ENCODE results near the gene SIRPB2.

The SIRPB2 gene

GRCh38 chr20:1443085-1443484, 48.1 kb downstream of the SIRPB2 start:
- in situ Hi-C loops (cut with HindIII; ENCODE audit: low sequenced_read_pairs), result no loop called here

DNA sequence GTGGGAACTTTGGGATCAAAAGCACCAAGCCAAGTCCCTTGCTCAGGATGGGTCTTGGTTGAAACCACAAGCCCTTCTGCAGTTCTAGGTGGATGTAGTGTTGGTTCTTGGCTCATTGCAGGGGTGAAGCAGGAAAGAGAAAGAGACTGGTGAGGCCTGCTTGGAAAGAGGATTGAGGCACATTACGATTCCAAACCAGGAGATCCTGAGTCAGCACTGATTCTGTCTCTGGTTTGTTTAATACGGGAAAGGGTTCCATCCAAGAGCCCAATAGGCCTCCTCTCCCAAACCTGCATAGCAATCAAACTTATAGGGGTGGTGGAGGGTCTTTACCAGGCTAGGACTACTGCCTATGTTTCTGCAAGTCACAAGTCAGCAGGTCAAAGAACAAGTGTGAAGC, 48.9 kb downstream of the SIRPB2 start:
- in situ Hi-C loops (cut with HindIII; ENCODE audit: low sequenced_read_pairs), result no loop called here

DNA sequence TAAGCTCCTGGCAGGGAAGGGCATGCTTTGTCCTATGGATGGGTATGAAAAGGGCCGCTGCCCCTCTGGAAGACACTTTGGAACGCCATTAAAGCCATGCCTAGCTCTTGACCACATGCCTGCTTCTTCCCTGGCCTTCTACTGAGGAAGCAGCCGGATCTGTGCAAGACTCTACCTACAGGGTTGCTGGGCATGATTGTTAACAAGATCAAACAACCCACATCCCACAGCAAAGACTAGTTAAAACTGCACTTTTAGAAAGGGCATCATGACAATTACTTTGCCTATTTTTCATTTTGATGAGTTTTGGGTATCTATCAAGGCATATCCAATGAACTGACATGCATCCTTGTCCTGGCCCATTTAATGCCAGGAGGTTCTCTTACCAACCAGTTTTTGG, 50.1 kb downstream of the SIRPB2 start:
- in situ Hi-C loops (cut with HindIII; ENCODE audit: low sequenced_read_pairs), result no loop called here

DNA sequence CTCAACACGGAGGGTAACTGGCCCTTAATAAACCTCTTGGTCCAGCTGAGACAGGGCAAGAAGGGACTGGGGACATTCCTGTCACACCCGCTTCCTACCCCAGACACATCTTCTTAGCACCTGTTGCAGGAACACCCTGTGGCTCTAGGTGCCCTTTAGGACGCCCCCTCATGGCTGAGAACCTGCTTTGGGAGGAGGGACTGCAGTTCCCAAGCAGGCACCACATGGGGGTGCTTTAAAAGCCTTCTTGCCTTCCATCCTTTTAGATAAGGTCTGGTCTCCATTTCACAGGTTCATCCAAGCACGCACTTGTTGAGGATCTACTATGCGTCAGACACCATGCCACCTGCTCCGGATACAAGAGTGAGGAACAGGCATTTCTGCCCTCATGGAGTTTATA, 51.2 kb downstream of the SIRPB2 start:
- in situ Hi-C loops (cut with HindIII; ENCODE audit: low sequenced_read_pairs), result no loop called here

- in situ Hi-C loops (cut with HindIII; ENCODE audit: low sequenced_read_pairs), result loop anchor here (5.0 kb wide), 2 partner anchors 46 to 131 kb away; partner anchors contain the start of gene FKBP1A
These were observed 52.9 kb downstream of the SIRPB2 start for GRCh38 chr20:1438361-1438760.

- in situ Hi-C loops (cut with HindIII; ENCODE audit: low sequenced_read_pairs), result loop anchor here (5.0 kb wide), 2 partner anchors 45 to 130 kb away; partner anchors contain the start of gene FKBP1A
These were observed 53.9 kb downstream of the SIRPB2 start for GRCh38 chr20:1437235-1437904.

DNA sequence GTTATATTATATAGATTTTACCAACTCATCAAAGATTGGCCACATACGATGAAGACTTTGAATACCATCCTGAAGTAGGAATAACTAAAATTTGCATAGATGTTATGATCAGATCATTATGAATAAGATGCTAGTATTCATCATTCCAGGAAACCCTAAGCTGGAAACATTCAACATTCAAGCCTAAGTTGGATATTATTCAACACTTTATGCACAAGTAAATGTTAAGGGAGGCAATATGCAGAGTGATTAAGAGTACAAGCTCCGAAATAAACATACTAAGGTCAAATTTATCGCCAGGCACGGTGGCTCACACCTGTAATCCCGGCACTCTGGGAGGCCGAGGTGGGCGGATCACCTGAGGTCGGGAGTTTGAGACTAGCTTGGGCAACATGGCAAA, 55.0 kb downstream of the SIRPB2 start:
- in situ Hi-C loops (cut with HindIII; ENCODE audit: low sequenced_read_pairs), result loop anchor here (5.0 kb wide), 2 partner anchors 44 to 129 kb away; partner anchors contain the start of gene FKBP1A

DNA sequence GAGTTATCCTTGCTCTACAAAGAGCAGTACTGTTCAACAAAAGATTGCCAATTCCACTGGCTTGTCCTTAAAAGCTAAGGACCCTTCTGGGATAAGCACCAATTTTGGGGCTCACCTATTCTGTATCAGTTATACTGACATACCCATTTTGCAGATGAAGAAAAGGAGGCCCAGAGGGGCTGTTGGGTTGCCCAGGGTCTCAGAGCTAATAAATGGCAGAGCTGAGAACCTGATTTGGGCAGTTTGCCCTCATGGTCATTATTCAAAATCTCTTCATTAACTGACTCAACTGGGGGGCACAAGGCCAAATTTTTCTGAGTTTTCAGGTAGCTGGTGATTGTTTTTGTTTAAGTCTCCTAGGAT, 55.9 kb downstream of the SIRPB2 start:
- in situ Hi-C loops (cut with HindIII; ENCODE audit: low sequenced_read_pairs), result loop anchor here (5.0 kb wide), 2 partner anchors 43 to 128 kb away; partner anchors contain the start of gene FKBP1A

DNA sequence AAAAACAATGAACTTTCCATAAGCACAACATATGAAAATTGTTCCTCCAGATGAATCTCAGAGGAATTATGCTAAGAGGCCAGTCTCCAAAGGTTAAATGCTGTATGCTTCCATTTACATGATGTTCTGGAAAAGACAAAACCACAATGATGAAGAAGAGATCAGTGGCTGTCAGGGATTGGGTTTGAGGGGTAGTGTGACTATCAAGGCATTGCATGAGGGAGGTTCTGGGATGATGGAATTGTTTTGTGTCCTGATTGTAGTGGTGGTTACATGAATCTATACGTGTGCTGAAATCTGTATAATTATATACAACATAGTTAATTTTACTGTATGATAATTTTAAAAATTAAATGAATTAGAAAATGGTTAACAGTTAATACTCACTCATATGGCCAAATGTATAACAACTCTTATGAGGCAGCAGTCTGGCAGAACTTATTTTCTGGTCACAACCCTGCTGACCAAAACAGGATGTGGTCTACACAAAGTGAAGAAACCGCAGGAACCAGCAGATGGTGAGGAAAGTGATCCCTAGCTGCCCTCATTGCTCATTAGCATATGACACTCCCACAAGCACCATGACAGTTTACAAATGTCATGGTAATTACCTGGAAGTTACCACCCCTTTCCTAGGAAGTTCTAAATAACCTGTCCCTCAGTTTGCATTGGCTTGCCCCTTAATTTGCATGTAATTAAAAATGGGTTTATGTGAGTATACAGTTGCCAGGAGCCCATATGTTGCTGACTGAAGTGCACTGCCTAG, 56.5 kb downstream of the SIRPB2 start:
- in situ Hi-C loops (cut with HindIII; ENCODE audit: low sequenced_read_pairs), result loop anchor here (5.0 kb wide), 2 partner anchors 42 to 127 kb away; partner anchors contain the start of gene FKBP1A

DNA sequence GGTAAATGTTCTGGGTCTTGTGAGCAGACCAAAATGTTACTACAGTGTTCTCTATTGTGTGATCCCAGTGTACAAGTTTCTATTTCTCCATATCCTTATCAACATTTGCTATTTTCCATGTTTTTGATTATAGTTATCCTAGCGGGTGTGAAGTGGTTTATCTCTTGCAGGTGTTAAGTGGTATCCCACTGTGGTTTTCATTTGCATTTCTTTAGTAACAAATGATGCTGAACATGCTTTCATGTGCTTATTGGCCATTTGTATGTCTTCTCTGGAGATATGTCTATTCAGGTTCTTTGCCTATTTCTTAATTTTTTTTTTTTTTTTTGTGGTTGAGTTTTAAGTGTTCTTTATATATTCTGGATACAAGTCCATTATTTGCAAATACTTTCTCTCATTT, 60.1 kb downstream of the SIRPB2 start:
- in situ Hi-C loops (cut with HindIII; ENCODE audit: low sequenced_read_pairs), result no loop called here

GRCh38 chr20:1430004-1430451, 61.2 kb downstream of the SIRPB2 start:
- in situ Hi-C loops (cut with HindIII; ENCODE audit: low sequenced_read_pairs), result no loop called here

DNA sequence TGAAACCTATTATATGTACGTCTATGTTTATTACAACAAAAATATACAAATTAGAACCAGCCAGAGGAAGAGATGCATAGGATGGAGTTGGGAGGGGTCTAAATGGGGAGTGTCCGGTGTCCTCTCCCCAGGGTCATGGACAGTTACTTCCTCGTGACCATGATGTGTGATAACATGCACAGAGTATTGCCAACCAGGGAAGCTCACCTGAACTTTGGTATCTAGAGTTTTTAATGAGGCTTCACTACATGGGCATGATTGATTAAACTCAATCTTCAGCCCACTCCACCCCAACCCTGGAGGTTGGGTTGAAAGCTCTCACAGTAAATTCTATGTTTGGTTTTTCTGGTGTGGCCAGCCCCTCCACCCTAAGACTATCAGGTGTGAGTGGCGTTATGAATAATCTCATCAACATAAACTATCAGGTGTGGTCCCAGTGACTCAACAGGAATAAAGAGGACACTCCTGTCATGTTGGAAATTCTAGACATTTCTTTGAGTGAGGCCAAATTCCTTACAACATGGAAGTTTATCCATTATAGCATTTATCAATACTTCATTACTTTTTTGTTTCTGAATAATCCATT, 62.0 kb downstream of the SIRPB2 start:
- in situ Hi-C loops (cut with HindIII; ENCODE audit: low sequenced_read_pairs), result no loop called here

- in situ Hi-C loops (cut with HindIII; ENCODE audit: low sequenced_read_pairs), result no loop called here
These were observed 63.7 kb downstream of the SIRPB2 start for GRCh38 chr20:1427457-1428054.

- in situ Hi-C loops (cut with HindIII; ENCODE audit: low sequenced_read_pairs), result no loop called here
These were observed 64.9 kb downstream of the SIRPB2 start for GRCh38 chr20:1426231-1426849.

Data from endothelial cell of hepatic sinusoid (primary cell).